ENCODE data around the gene CERS4.

- TF ChIP-seq CTCF (IDR thresholded peaks at IDR 0.05; ENCODE audit: low read depth, low read length), result no peak
- no peak for TF ChIP-seq EZH2phosphoT487 (IDR thresholded peaks at IDR 0.05; ENCODE audit: low read depth)
These were observed 41.4 kb downstream of the CERS4 start for GRCh38 chr19:8250596-8250995.
